Left cardiac atrium (tissue), 2 donors: ENCODE data around the gene NHSL1. TPM values are rescaled to one million over a fixed set of nuclear protein-coding genes. Genes with fewer than 3 reads are reported as not detected.

Source experiments
- microRNA-seq, 2 donors: library from miRNA; unstranded; fragments of <30 nt; microRNA quantifications; one replicate each; pipeline ENCODE4 v1.2.0, GENCODE V29; 2020
- total RNA-seq, 2 donors: library from RNA; stranded (reverse); fragmentation: NEBNext Ultra II Directional; extraction: Animal tissue kit (Norgen Biotek cat#: 25700); gene quantifications; one replicate each; pipeline ENCODE4 v1.2.1, GENCODE V29; 2021
- donor health status: DM: no; HTN: yes; CAD: no; lungs with severe emphysema.
- donor health status: DM: yes; HTN: yes; CAD: no.

Gene NHSL1
- total RNA-seq, 2 donors from 2014 or later: 32.1 to 45.1 TPM

Small RNA genes within 50 kb of the gene (microRNA-seq; reads per million reads assigned to microRNA genes)
- 3.0 to 4.2 reads per million in 2 donors for gene MIR3145

Other genes starting within 250 kb of the NHSL1 start
- gene SMIM28, start 121.6 kb downstream of the NHSL1 start, total RNA-seq: not detected
- 100 to 1,000 TPM in 1 of 2 donors, 10 to 100 TPM in 1; 84.9 to 111 TPM for gene HEBP2, start 95.3 kb downstream of the NHSL1 start, total RNA-seq